ENCODE data around the gene RHO. TPM values are rescaled to one million over a fixed set of nuclear protein-coding genes. Genes with fewer than 3 reads are reported as not detected.

RHO gene
- total RNA-seq, 4 donors from 2014 or later = not detected

DNA sequence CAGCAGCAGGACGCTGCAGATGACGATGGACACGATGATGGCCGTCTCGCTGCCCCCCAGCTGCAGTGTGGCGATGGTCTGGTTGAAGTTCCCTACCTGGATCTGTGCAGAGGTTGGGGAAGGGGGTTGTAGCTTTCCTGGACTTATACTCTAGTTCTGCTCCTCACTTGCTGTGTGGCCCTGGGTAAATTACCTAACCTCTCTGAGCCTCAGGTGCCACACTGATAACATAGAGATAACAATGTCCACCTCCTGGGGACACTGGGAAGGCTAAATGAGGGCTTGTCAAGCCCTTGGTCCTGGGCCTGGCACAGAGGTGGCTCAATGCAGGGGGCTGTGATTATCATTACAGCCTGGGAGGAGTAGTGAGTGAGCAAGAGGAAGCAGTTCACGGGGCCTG, 41.4 kb downstream of the RHO start:
- Histone ChIP-seq H3K4me1 (peaks cover 0 to 3% of the 10 kb centered on the region in 2 donors), H3K27ac (no peak overlapping the region), H3K4me3 (no peak overlapping the region), H3K9me3 (no peaks in the 10 kb centered on the region), H3K36me3 (no peaks in the 10 kb centered on the region), H3K27me3 (no peaks in the 10 kb centered on the region)
- intact Hi-C loops (cut with DNase I; ENCODE audit: low total_unique reads) (no loop called here), in situ Hi-C loops (cut with MboI; ENCODE audit: low sequenced_read_pairs in 4 of 4) (no loop called here)
- no peak for ATAC-seq
- no peak for DNase-seq
- no peak for TF ChIP-seq POLR2A (IDR thresholded peaks at IDR 0.05)
- TF ChIP-seq, protein P1, sequence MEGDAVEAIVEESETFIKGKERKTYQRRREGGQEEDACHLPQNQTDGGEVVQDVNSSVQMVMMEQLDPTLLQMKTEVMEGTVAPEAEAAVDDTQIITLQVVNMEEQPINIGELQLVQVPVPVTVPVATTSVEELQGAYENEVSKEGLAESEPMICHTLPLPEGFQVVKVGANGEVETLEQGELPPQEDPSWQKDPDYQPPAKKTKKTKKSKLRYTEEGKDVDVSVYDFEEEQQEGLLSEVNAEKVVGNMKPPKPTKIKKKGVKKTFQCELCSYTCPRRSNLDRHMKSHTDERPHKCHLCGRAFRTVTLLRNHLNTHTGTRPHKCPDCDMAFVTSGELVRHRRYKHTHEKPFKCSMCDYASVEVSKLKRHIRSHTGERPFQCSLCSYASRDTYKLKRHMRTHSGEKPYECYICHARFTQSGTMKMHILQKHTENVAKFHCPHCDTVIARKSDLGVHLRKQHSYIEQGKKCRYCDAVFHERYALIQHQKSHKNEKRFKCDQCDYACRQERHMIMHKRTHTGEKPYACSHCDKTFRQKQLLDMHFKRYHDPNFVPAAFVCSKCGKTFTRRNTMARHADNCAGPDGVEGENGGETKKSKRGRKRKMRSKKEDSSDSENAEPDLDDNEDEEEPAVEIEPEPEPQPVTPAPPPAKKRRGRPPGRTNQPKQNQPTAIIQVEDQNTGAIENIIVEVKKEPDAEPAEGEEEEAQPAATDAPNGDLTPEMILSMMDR (IDR thresholded peaks at IDR 0.05 in 4 of 5, conservative IDR thresholded peaks at IDR 0.05 in 1 of 5) = no peak

DNA sequence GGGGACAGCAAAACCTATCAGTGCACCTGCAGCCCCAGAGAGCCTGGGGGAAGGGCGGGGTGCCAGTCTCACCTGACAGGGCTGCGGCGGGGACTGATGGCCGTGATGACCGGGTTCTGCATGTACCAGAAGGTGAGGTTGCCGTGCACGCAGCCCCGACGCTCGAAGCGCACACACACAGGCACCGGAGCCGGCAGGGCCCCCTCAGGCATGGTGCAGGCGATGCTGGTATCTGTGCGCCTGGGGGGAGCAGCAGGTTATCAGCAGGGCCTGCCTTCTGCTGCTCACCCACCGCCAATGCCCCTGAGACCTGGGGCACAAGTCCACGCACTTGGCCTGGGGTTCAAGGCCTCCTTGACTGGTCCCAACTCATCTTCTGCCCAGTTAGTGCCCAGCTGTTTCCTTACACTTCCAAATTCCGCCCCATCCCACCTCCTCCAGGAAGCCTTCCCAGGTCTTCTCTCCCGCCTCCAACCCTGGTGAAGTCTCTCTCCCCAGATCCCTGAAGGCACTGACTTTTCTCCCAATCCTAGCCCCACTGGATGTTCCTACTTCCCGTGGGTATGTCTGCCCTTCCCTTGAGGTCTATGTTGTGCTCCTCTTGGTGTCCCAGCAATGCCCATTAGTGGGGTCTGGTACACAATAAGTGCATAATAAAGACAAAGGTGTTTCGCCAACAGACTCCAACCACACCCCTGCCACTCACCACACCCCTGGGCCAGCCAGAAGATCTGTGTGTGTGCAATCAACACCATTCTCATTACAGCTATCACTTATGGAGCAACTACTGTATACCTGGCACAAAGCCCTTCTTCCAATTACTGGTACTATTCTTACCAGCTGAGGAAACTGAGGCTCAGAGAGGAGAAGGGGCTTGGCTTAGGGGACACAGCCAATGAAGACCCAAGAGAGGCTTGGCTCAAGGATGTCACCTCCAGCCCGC, 43.4 kb downstream of the RHO start:
- Histone ChIP-seq H3K4me3 (no peak overlapping the region), H3K27me3 (no peaks in the 10 kb centered on the region), H3K36me3 (no peaks in the 10 kb centered on the region), H3K27ac (no peak overlapping the region), H3K9me3 (no peaks in the 10 kb centered on the region), H3K4me1 (peaks cover 3% of the 10 kb centered on the region in 2 donors)
- TF ChIP-seq POLR2A (IDR thresholded peaks at IDR 0.05) = no peak
- TF ChIP-seq, protein P1 (IDR thresholded peaks at IDR 0.05 in 4 of 5, conservative IDR thresholded peaks at IDR 0.05 in 1 of 5) = no peak
- ATAC-seq = no peak
- intact Hi-C loops (cut with DNase I; ENCODE audit: low total_unique reads) = no loop called here
- in situ Hi-C loops (cut with MboI; ENCODE audit: low sequenced_read_pairs in 4 of 4) = no loop called here
- DNase-seq = no peak

DNA sequence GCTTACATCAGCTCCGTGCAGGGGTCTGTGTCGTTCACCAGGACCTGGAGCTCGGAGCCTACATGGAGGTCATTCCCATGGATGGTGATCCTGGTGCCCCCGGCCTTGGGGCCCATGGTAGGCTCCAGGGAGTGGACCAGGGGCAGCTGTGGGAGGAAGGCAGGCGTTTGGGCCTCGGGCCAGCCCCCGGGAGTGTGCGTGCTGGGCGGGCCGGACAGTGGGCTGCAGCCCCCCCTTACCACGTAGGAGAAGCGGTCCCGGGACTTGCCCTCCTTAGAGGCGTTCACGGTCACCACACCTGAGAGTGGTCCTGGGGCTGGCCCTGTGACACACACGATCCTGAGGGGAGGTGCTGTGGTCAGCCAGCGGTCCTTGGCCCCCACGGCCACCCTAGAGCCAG, 44.2 kb downstream of the RHO start:
- in situ Hi-C loops (cut with MboI; ENCODE audit: low sequenced_read_pairs in 4 of 4) (no loop called here), intact Hi-C loops (cut with DNase I; ENCODE audit: low total_unique reads) (no loop called here)
- ATAC-seq (no peak), DNase-seq (no peak)
- Histone ChIP-seq H3K27me3 (no peaks in the 10 kb centered on the region), H3K27ac (no peak overlapping the region), H3K9me3 (no peaks in the 10 kb centered on the region), H3K36me3 (no peaks in the 10 kb centered on the region), H3K4me3 (no peak overlapping the region), H3K4me1 (peaks cover 3 to 9% of the 10 kb centered on the region in 2 donors)
- no peak for TF ChIP-seq POLR2A (IDR thresholded peaks at IDR 0.05)
- TF ChIP-seq, protein P1 (IDR thresholded peaks at IDR 0.05 in 4 of 5, conservative IDR thresholded peaks at IDR 0.05 in 1 of 5) = no peak

DNA sequence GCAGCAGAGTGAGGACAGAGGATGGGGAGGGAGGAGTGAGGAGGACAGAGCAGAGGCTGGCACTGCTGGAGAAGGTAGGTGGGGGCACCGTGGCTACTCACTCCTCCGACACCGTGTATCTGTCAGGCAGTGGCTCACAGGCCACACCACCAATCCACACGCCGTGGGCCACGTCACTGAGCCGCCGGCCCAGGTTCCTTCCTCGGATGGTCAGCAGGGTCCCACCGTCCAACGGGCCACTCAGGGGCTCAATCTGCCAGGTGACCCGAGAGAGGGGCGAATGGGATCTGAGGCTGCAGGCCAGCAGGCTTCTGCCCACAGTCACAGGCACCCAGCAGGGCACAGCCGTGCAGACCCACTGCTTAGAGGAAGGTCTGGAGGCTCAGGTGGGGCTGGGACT, 45.1 kb downstream of the RHO start:
- Histone ChIP-seq H3K36me3 (no peaks in the 10 kb centered on the region), H3K9me3 (no peaks in the 10 kb centered on the region), H3K27ac (no peak overlapping the region), H3K4me1 (peaks cover 11% of the 10 kb centered on the region in 2 donors), H3K4me3 (no peak overlapping the region), H3K27me3 (no peaks in the 10 kb centered on the region)
- intact Hi-C loops (cut with DNase I; ENCODE audit: low total_unique reads) = no loop called here
- in situ Hi-C loops (cut with MboI; ENCODE audit: low sequenced_read_pairs in 4 of 4) = no loop called here
- ATAC-seq (no peak), DNase-seq (no peak)
- TF ChIP-seq POLR2A (IDR thresholded peaks at IDR 0.05) = no peak
- TF ChIP-seq, protein P1 (IDR thresholded peaks at IDR 0.05 in 4 of 5, conservative IDR thresholded peaks at IDR 0.05 in 1 of 5) = no peak
